ENCODE measurements around the gene RAET1L.
"Not testable (repeated sequence)": the region's sequence is repeated elsewhere in the genome, so short reads cannot be mapped to it uniquely, and the experiment has no call there.

RAET1L gene

GRCh38 chr6:150025201-150025917 is at the start of gene RAET1L:
Gene RAET1L, minus strand, starts transcription at chr6:150025532. Its CDS starts 61 bp downstream, at chr6:150025471.
- DNase-seq = no peak

GRCh38 chr6:150075034-150075421 is 49.7 kb upstream of the RAET1L start:
- no peak for DNase-seq

DNA sequence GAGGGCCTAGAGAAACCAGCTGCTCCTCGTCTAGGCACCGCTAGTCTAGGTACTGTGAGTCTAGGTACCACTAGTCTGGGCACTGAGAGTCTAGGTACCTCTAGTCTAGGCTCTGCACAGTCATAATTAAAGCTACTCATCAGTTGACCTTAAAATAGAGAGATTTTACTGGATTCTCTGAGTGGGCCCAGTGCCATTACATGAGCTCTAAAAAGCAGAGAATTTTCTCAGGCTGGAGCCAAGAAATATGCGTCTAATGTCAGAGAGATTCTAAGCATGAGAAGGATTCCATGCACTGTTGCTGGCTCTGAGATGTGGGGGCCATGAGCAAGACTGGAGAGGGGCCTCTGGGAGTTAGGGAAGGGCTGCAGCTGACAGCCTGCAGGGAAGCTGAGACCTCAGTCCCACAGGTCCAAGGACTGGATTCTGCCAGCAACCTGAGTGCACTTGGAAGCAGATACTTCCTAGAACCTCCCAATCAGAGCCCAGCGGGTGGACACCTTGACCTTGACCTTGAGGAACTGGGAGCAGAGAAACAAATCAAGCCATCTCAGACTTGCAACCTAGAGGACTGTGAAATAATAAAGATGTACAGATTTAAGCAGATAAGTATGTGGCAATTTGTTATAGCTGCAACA is 49.2 kb upstream of the RAET1L start:
- DNase-seq = not testable (repeated sequence)

GRCh38 chr6:150072201-150072600 is 46.9 kb upstream of the RAET1L start:
- no peak for DNase-seq

- DNase-seq = no peak
These were observed 45.0 kb upstream of the RAET1L start for GRCh38 chr6:150070236-150070818.

GRCh38 chr6:150069706-150070105 is 44.4 kb upstream of the RAET1L start:
- DNase-seq = no peak

- DNase-seq = peak; percentile 39
These were observed 43.7 kb upstream of the RAET1L start, which contains the start of gene ULBP3 for GRCh38 chr6:150068720-150069648. Gene ULBP3, minus strand, starts transcription at chr6:150069121. Its CDS starts 55 bp downstream, at chr6:150069066.

DNA sequence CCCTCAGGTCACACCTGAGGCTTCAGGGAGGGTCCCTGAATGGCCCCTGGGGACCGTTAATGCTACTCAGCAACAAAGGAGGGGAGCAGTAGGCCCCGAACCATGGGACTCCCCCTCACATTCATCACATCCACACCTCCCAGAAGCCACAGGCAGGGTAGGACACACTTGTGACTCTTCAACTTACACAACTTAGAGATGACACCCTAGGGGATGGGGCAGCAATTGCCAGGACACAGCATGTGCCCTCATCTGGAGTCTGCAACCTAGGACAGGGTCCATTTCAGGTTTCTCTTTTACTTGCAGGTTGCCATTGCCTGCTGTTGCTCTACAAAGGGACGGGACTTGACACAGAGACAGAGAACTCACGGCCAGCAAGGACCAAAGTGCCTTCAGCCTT is 42.8 kb upstream of the RAET1L start:
- no peak for DNase-seq

DNA sequence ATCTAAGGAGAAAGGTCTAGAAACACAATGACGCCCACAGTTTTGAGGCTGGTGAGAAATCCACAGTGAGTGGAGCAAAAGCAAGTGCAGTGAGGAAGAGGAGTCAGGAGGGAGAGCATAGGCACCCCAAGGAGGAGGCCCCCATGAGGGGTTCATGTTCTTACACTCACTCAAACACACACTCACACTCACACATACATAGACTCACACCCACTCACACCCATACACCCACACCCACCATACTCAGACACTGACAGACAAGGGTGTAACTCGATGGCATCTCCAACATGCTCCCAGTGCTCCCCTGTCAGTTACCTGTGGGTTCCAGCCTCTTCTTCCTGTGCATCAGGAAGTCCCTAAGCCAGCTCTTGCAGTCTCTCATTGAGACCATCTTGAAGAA is 39.8 kb upstream of the RAET1L start:
- DNase-seq = no peak

GRCh38 chr6:150063640-150064039 is 38.3 kb upstream of the RAET1L start:
- no peak for DNase-seq

DNA sequence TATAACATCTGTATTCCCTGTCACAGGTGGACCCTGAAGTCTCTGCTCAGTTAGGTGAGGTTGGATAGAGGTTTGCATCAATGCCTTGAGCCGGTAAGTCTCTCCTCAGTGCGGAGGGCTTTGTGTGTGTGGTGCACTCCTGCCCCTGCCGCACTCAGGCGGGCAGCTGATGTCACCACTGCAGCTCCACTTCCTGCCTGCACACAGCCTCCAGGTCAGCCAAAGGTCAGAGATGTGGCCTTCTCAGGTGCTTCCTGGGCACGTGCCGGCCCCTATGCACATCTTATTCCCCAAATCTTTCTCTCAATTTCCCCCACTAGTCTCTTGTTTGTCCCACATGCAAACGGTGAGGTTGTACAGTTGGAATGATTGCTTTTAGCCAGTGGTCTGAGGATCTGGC is 34.6 kb upstream of the RAET1L start:
- DNase-seq = not testable (repeated sequence)

DNA sequence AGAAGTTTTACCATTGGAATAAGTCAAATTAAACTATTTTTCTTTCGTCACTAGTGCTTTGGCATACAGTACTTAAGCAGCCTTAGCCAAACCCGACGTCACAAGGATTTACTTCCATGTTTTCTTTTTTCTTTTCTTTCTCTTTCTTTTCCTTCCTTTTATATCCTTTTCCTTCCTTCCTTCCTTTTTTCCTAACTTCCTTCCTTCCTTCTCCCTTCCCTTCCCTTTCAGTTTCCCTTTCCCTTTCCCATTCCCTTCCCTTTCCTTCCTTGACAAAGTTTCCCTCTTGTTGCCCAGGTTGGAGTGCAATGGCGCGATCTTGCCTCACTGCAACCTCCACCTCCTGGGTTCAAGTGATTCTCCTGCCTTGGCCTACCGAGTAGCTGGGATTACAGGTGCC is 33.7 kb upstream of the RAET1L start:
- no peak for DNase-seq

DNA sequence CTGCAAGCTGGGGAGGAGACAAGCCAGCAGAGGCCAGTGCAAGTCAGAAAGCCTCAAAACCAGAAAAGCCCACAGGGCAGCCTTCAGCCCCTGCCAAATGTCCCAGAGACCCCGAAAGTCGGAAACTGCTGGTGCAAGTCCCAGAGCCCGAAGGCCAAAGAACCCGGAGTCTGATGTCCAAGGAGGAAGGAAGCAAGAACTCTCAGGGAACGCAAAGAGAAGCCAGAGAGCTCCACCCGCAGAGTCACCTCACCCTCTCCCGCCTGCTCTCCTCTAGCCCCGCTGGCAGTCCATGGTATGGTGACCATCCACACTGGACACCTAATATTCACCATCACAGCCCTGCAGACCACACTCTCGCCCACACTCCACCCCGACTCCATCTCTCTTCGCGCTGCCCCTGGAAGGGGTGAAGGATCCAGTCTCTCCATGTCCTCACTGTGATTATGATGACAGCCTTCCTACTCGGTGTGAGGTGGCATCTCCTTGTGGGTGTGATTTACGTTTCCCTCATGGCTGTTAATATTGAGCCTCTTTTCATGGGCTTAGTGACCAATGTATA is 33.0 kb upstream of the RAET1L start:
- no peak for DNase-seq

GRCh38 chr6:150057501-150057951 is 32.2 kb upstream of the RAET1L start:
- DNase-seq = no peak

DNA sequence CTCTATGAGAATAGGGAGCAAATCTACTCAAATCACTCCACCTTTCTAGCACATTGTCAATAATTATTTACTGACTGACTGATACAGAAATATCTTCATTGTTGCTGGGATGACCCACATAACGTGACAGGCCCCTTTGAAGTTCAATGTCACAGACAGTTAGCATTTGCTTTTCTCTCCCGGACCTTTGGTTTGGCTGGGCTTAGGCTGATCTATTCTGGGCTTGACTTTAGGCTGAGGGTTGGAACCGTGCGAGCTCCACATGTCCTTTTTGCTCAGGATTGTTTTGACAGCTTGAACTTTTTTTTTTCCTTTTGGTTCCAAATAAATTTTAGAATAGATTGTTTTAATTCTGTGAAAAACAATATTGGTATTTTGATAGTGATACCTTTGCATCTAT is 31.6 kb upstream of the RAET1L start:
- DNase-seq = no peak

GRCh38 chr6:150056156-150056555 is 30.8 kb upstream of the RAET1L start:
- DNase-seq = no peak

DNA sequence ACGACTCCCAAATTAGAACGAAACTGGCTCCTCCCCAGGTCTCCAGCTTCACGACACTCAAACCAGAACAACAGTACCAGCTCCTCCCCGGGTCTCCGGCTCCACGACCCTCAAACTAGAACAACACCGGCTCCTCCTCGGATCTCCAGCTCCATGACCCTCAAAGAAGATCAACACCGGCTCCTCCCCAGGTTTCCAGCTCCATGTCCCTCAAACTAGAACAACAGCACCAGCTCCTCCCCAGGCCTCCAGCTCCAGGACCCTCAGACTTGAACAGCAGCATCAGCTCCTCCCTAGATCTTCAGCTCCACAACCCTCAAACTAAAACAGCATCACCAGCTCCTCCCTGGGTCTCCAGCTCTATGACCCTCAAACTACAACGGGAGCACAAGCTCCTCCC is 29.8 kb upstream of the RAET1L start:
- no peak for DNase-seq

GRCh38 chr6:150053450-150053849 is 28.1 kb upstream of the RAET1L start:
- DNase-seq = no peak

DNA sequence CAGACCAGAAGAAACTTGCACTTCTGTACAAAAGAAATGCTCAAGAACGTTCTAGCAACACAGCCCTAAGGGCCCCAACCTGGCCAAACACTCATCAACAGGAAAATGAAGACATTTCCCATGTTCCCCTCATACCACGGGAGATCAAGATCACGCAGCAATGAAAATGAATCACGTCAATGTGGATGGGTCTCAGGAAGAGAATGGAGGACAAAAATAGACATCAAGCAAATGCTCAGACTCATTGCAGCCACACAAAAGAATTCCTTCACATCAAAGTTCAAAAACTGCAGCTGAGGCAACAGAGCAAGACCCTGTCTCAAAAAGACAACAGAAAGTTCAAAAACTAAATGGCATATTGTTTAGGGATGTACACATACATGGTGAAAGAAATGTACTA is 25.5 kb upstream of the RAET1L start:
- DNase-seq = no peak

DNA sequence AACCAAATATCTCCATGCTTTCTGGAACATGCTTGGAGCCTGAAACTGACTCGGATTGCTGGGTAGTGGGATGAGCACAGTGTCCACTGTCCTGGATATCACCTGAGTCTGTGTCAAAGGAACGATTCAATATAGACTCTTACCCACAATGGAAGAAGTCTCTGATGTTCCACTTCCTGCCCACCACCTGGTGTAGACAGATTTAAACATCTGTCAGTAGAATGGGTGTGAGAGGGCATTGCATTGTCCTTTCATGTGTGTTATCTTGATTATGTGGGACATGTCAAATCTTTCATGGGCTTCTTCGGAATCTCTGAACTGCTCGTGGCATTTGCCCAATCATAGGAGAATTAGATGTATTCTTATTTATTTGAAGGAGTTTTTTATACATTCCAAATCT is 22.8 kb upstream of the RAET1L start:
- no peak for DNase-seq

- DNase-seq = no peak
These were observed 21.6 kb upstream of the RAET1L start for GRCh38 chr6:150046943-150047342.

- no peak for DNase-seq
These were observed 19.4 kb upstream of the RAET1L start for GRCh38 chr6:150044621-150045145.

Data from NCI-H1092 (cell line).